AG09319 (cell line): Measurements from ENCODE around the gene RNF151.

Experiments
- DNase-seq: peaks from one replicate; pipeline ENCODE4 v3.0.0-alpha.2; 2010; ENCODE audit warnings: low read depth; ENCODE audit errors: extremely low read depth
- CTCF ChIP-seq: IDR thresholded peaks from 2 replicates; pipeline ENCODE4 v1.5.1; 2011; ENCODE audit warnings: low read depth, mild to moderate bottlenecking, inconsistent platforms, low read length, moderate library complexity

RNF151 gene

GRCh38 chr16:1964506-1965395 is 1.9 kb upstream of the RNF151 start, which contains the start of gene RPS2:
Gene RPS2, minus strand, starts transcription at chr16:1964826. Its CDS starts 201 bp downstream, at chr16:1964625.
- TF ChIP-seq CTCF, result no peak
- peak; percentile 99 for DNase-seq

GRCh38 chr16:1965396-1966001 is 1.2 kb upstream of the RNF151 start:
- TF ChIP-seq CTCF, result no peak
- no peak for DNase-seq

- DNase-seq, result no peak
- no peak for TF ChIP-seq CTCF
These were observed 1.7 kb downstream of the RNF151 start for GRCh38 chr16:1968146-1968953.

- peak; percentile 74 for DNase-seq
- TF ChIP-seq CTCF, result no peak
These were observed 5.3 kb downstream of the RNF151 start, which contains the start of gene TBL3 for GRCh38 chr16:1971796-1972489. Gene TBL3, plus strand, starts transcription at chr16:1972053. Its CDS starts 112 bp downstream, at chr16:1972165.

GRCh38 chr16:1972490-1972877 is 5.8 kb downstream of the RNF151 start:
- TF ChIP-seq CTCF, result no peak
- DNase-seq, result no peak

GRCh38 chr16:1973461-1974156 is 7.0 kb downstream of the RNF151 start:
- DNase-seq, result no peak
- no peak for TF ChIP-seq CTCF
